Measurements from ENCODE around the gene CTSE. TPM values are rescaled to one million over a fixed set of nuclear protein-coding genes. Genes with fewer than 3 reads are reported as not detected.

CTSE gene
- total and polyA plus RNA-seq, 2 of the 4 experiments (the other 2 are of a cell fraction) = not detected

DNA sequence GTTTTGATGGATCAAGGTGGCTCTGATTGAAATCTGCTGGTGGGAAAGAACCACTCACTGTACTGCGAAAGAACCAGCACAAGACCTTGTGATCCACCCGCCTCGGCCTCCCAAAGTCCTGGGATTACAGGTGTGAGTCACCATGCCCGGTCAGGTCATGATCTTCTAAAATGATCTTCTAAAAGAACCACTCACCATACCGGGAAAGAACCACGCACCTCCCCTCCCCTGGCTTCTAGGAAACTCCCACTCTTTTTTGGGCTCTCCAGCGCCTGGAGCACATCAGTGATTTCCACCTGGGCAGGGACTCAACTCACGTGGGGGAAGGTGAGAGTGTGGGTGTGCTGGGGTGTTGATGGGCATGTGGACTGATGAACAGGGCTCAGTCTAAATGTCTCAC, 12.6 kb downstream of the CTSE start:
- Histone ChIP-seq H4K91ac (ENCODE audit: insufficient read depth, low read depth, low read length) (no peak overlapping the region), H2BK15ac (ENCODE audit: low read depth, low read length) (no peak overlapping the region), H3K9ac (ENCODE audit: low read depth, low read length) (no peak overlapping the region), H3K9me3 (ENCODE audit: control insufficient read depth, insufficient read depth, low read length) (no peaks in the 10 kb centered on the region; the same call in 1 of the 2 replicates), H2BK20ac (ENCODE audit: low read depth, low read length) (no peak overlapping the region), H2AK5ac (ENCODE audit: low read depth, low read length) (no peak overlapping the region), H2AK9ac (replicated peaks; ENCODE audit: low read depth, low read length, poor library complexity) (no peak overlapping the region), H3K4me1 (ENCODE audit: control insufficient read depth, insufficient read depth, low read length) (no peaks in the 10 kb centered on the region), H2BK120ac (ENCODE audit: low read depth, low read length) (no peak overlapping the region), H4K20me1 (ENCODE audit: insufficient read depth, low read length) (no peaks in the 10 kb centered on the region), H3K79me1 (ENCODE audit: low read depth in 1 of 2, low read length in 2 of 2) (no peaks in the 10 kb centered on the region), H3K4me2 (ENCODE audit: low read depth, low read length) (no peak overlapping the region), H3K9me1 (ENCODE audit: insufficient read depth, low read length) (no peaks in the 10 kb centered on the region), H3K36me3 (ENCODE audit: control insufficient read depth, insufficient read depth, low read length) (no peaks in the 10 kb centered on the region), H3K27ac (ENCODE audit: insufficient read depth, low read length) (no peak overlapping the region), H3K18ac (ENCODE audit: low read depth, low read length) (no peak overlapping the region), H4K8ac (ENCODE audit: low read depth in 2 of 2, low read length in 2 of 2) (no peak overlapping the region), H2AFZ (replicated peaks; ENCODE audit: low read length, poor library complexity) (no peak overlapping the region), H3K4me3 (ENCODE audit: insufficient read depth, low read depth, low read length) (no peak overlapping the region), H2BK5ac (ENCODE audit: low read depth, low read length, poor library complexity, severe bottlenecking) (no peak overlapping the region), H4K5ac (ENCODE audit: low read depth, low read length) (no peak overlapping the region), H3K14ac (replicated peaks; ENCODE audit: low read depth, low read length) (no peak overlapping the region), H3K4ac (ENCODE audit: low read depth, low read length) (no peak overlapping the region), H3K56ac (ENCODE audit: extremely low read depth, insufficient read depth, low read length) (no peak overlapping the region), H3K23ac (ENCODE audit: low read depth, low read length) (no peak overlapping the region), H3K27me3 (ENCODE audit: control insufficient read depth, insufficient read depth, low read length) (peaks cover 38% of the 10 kb centered on the region)
- intact Hi-C loops (cut with micrococcal nuclease) (no loop called here), in situ Hi-C loops (cut with MboI; ENCODE audit: low sequenced_read_pairs) (no loop called here), dilution Hi-C loops (cut with HindIII; ENCODE audit: low sequenced_read_pairs, unreplicated experiment) (no loop called here)
- no peak for ATAC-seq (ENCODE audit: low read depth)
- ChIA-PET POLR2A (ENCODE audit: unreplicated experiment) (no interaction called here), CTCF (no interaction called here)
- WGBS, 2 experiments (ENCODE audit: extremely low coverage in 2 of 2, insufficient read length in 1 of 2) = 44% methylated on average over 1 of the region's 8 CpGs; no CpG with 5 or more reads in 1 of the 2 experiments
- DNase-seq = no peak
- no TSS peak for BruUV-seq (replicated peaks)
- TF ChIP-seq NFE2L2 (IDR thresholded peaks at IDR 0.05; ENCODE audit: low read depth, low read length) = no peak
- no peak for TF ChIP-seq USF2 (IDR thresholded peaks at IDR 0.05; ENCODE audit: low read depth, low read length)
- no peak for TF ChIP-seq SMC3 (IDR thresholded peaks at IDR 0.05; ENCODE audit: low read depth, low read length)
- TF ChIP-seq BHLHE40 (IDR thresholded peaks at IDR 0.05; ENCODE audit: low read depth, low read length) = no peak
